A673 (cell line): ENCODE measurements around the gene SHROOM4. TPM values are rescaled to one million over a fixed set of nuclear protein-coding genes. Genes with fewer than 3 reads are reported as not detected.

Experiments used
- BruUV-seq: library from RNA; stranded (reverse); fragments of 400-500 nt; replicated peaks from 2 replicates; lab custom pipeline; 2021; lab: Mats Ljungman, UMichigan
- CTCF ChIA-PET: fragments of 300-600 bp; sonication (Branson Sonifier 250); formaldehyde crosslinking; loops from one replicate; lab custom pipeline; 2022; ENCODE audit warnings: antibody characterized with exemption; lab: Charles Lee
- POLR2A ChIA-PET: fragments of 300-600 bp; sonication (Branson Sonifier 250); formaldehyde crosslinking; loops from one replicate; lab custom pipeline; 2022; ENCODE audit warnings: antibody characterized with exemption; ENCODE audit not compliant: low non-redundant PET; lab: Charles Lee
- DNase-seq: peaks from one replicate; pipeline ENCODE4 v3.0.0-alpha.2; 2015; ENCODE audit warnings: low spot score
- H3K27ac ChIP-seq: fragments of 200-600 bp; sonication (generic); 2 replicates; pipeline ENCODE4 v1.5.1; 2016; ENCODE audit warnings: mixed run types, low read depth, mild to moderate bottlenecking, mixed read lengths, antibody characterized with exemption, low read length; ENCODE audit not compliant: poor library complexity, severe bottlenecking
- H3K27me3 ChIP-seq: fragments of 200-600 bp; sonication (generic); replicated peaks from 2 replicates; pipeline ENCODE4 v1.6.1; 2017; ENCODE audit warnings: mixed run types, low read depth, mild to moderate bottlenecking, mixed read lengths, antibody characterized with exemption, low read length; ENCODE audit not compliant: insufficient read depth, poor library complexity
- H3K36me3 ChIP-seq: fragments of 200-600 bp; sonication (generic); 2 replicates; pipeline ENCODE4 v1.6.1; 2016; ENCODE audit warnings: mixed run types, mild to moderate bottlenecking, mixed read lengths, antibody characterized with exemption, low read length; ENCODE audit not compliant: insufficient read depth, poor library complexity, severe bottlenecking
- H3K4me1 ChIP-seq: fragments of 200-600 bp; sonication (generic); 2 replicates; pipeline ENCODE4 v1.6.1; 2017; ENCODE audit warnings: mixed run types, mild to moderate bottlenecking, mixed read lengths, antibody characterized with exemption, low read length; ENCODE audit not compliant: insufficient read depth, poor library complexity, severe bottlenecking
- H3K4me3 ChIP-seq: fragments of 200-600 bp; sonication (generic); 2 replicates; pipeline ENCODE4 v1.5.1; 2016; ENCODE audit warnings: low read depth, mixed run types, mild to moderate bottlenecking, mixed read lengths, low read length; ENCODE audit not compliant: poor library complexity, severe bottlenecking
- H3K9me3 ChIP-seq: fragments of 200-600 bp; sonication (generic); 2 replicates; pipeline ENCODE4 v1.6.1; 2016; ENCODE audit warnings: mixed run types, low read depth, mild to moderate bottlenecking, mixed read lengths, antibody characterized with exemption, low read length; ENCODE audit not compliant: poor library complexity, severe bottlenecking
- CTCF ChIP-seq: fragments of 300-800, 200-600 bp; sonication (generic); conservative IDR thresholded peaks from 2 replicates; pipeline ENCODE4 v1.5.1; 2017; ENCODE audit warnings: low read depth, mild to moderate bottlenecking, antibody characterized with exemption, low read length, moderate library complexity, mixed read lengths
- EZH2 ChIP-seq: fragments of 200-600 bp; sonication (generic); IDR thresholded peaks from 2 replicates; pipeline ENCODE4 v1.6.1; 2017; ENCODE audit warnings: borderline replicate concordance, low read depth, mild to moderate bottlenecking, mixed read lengths, antibody characterized with exemption, low read length; ENCODE audit not compliant: poor library complexity, severe bottlenecking
- intact Hi-C: fragments of 100-400 bp; cut with micrococcal nuclease; formaldehyde crosslinking; loops from one replicate; pipeline ENCODE4 v1.10.0; 2022; ENCODE audit not compliant: unreplicated experiment
- total RNA-seq: library from RNA; stranded (reverse); gene quantifications from 2 replicates; pipeline ENCODE4 v1.2.3, GENCODE V29; 2021

SHROOM4 gene
- total RNA-seq, 1 experiment from 2014 or later: 7.0 TPM

GRCh38 chrX:50860518-50860917 is 46.5 kb upstream of the SHROOM4 start:
- BruUV-seq: no TSS peak
- Histone ChIP-seq H3K27ac (no peak overlapping the region), H3K9me3 (no peaks in the 10 kb centered on the region), H3K4me3 (no peak overlapping the region), H3K36me3 (no peaks in the 10 kb centered on the region), H3K4me1 (no peaks in the 10 kb centered on the region), H3K27me3 (peaks cover 5% of the 10 kb centered on the region)
- POLR2A ChIA-PET: no interaction called here
- TF ChIP-seq EZH2: no peak
- TF ChIP-seq CTCF: no peak
- intact Hi-C loops: no loop called here
- DNase-seq: no peak
- CTCF ChIA-PET: no interaction called here

GRCh38 chrX:50858548-50858947 is 44.6 kb upstream of the SHROOM4 start:
- Histone ChIP-seq H3K27me3 (no peaks in the 10 kb centered on the region), H3K4me3 (no peak overlapping the region), H3K36me3 (no peaks in the 10 kb centered on the region), H3K4me1 (no peaks in the 10 kb centered on the region), H3K9me3 (no peaks in the 10 kb centered on the region), H3K27ac (no peak overlapping the region)
- no peak for DNase-seq
- intact Hi-C loops: no loop called here
- ChIA-PET CTCF (no interaction called here), POLR2A (no interaction called here)
- TF ChIP-seq CTCF (no peak), EZH2 (no peak)
- no TSS peak for BruUV-seq

- ChIA-PET POLR2A (no interaction called here), CTCF (no interaction called here)
- TF ChIP-seq CTCF (no peak), EZH2 (no peak)
- intact Hi-C loops: no loop called here
- H3K27ac ChIP-seq: no peak overlapping the region
- H3K36me3 ChIP-seq: no peaks in the 10 kb centered on the region
- H3K4me3 ChIP-seq: no peak overlapping the region
- no peaks in the 10 kb centered on the region for H3K4me1 ChIP-seq
- no peak for DNase-seq
- BruUV-seq: no TSS peak
- H3K9me3 ChIP-seq: no peaks in the 10 kb centered on the region
- H3K27me3 ChIP-seq: no peaks in the 10 kb centered on the region
Observed at GRCh38 chrX:50853399-50853798, 39.4 kb upstream of the SHROOM4 start.
